Glutamatergic neuron (in vitro differentiated cells): Measurements from ENCODE around the gene GPR37L1. TPM values are rescaled to one million over a fixed set of nuclear protein-coding genes. Genes with fewer than 3 reads are reported as not detected.

Source experiments
- DNase-seq: peaks from one replicate; pipeline ENCODE4 v3.0.0; 2022
- H3K27ac Mint-ChIP-seq: one replicate; pipeline ENCODE4 v1.8.0; 2020; ENCODE audit warnings: mild to moderate bottlenecking, mixed read lengths, inconsistent platforms; ENCODE audit not compliant: unreplicated experiment
- H3K27me3 Mint-ChIP-seq: one replicate; pipeline ENCODE4 v1.8.0; 2020; ENCODE audit warnings: mild to moderate bottlenecking, moderate library complexity, mixed read lengths, inconsistent platforms; ENCODE audit not compliant: unreplicated experiment
- H3K36me3 Mint-ChIP-seq: one replicate; pipeline ENCODE4 v1.8.0; 2020; ENCODE audit warnings: mild to moderate bottlenecking, mixed read lengths, inconsistent platforms; ENCODE audit not compliant: unreplicated experiment
- H3K4me1 Mint-ChIP-seq: one replicate; pipeline ENCODE4 v1.8.0; 2020; ENCODE audit warnings: mild to moderate bottlenecking, low read depth, mixed read lengths, inconsistent platforms; ENCODE audit not compliant: unreplicated experiment
- H3K4me3 Mint-ChIP-seq: one replicate; pipeline ENCODE4 v1.8.0; 2020; ENCODE audit warnings: mild to moderate bottlenecking, mixed read lengths, inconsistent platforms; ENCODE audit not compliant: unreplicated experiment
- H3K9me3 Mint-ChIP-seq: one replicate; pipeline ENCODE4 v1.8.0; 2020; ENCODE audit warnings: mild to moderate bottlenecking, moderate library complexity, mixed read lengths, inconsistent platforms; ENCODE audit not compliant: unreplicated experiment
- total RNA-seq: library from RNA; stranded (reverse); fragmentation: NEBNext Ultra II Directional; extraction: Animal tissue kit (Norgen Biotek cat#: 25700); gene quantifications from one replicate; pipeline ENCODE4 v1.2.1, GENCODE V29; 2021; ENCODE audit not compliant: unreplicated experiment
- TF ChIP-seq, protein P1 (sequence below): fragments of 200-600 bp; sonication (generic); IDR thresholded peaks from one replicate; pipeline ENCODE4 v1.5.0; 2021; ENCODE audit not compliant: partially characterized antibody, unreplicated experiment

Gene GPR37L1
- total RNA-seq, 1 donor from 2014 or later: not detected

DNA sequence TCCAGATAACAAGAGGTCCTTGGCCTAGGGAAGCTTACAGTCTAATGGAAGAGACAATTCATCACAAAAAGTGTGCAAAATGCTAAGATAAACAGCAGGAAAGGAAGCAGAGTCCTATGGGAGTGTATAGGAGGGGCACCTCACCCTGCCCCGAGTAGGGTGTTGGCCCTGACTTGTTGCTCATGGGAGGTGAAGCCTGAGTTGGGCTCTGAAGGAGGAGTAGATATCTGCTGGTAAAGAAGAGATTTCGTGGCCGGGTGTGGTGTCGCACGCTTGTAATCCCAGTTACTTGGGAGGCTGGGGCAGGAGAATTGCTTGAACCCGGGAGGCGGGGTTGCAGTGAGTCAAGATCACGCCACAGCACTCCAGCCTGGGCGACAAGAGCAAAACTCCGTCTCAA lies 18.6 kb upstream of the GPR37L1 start:
- TF ChIP-seq, protein P1, sequence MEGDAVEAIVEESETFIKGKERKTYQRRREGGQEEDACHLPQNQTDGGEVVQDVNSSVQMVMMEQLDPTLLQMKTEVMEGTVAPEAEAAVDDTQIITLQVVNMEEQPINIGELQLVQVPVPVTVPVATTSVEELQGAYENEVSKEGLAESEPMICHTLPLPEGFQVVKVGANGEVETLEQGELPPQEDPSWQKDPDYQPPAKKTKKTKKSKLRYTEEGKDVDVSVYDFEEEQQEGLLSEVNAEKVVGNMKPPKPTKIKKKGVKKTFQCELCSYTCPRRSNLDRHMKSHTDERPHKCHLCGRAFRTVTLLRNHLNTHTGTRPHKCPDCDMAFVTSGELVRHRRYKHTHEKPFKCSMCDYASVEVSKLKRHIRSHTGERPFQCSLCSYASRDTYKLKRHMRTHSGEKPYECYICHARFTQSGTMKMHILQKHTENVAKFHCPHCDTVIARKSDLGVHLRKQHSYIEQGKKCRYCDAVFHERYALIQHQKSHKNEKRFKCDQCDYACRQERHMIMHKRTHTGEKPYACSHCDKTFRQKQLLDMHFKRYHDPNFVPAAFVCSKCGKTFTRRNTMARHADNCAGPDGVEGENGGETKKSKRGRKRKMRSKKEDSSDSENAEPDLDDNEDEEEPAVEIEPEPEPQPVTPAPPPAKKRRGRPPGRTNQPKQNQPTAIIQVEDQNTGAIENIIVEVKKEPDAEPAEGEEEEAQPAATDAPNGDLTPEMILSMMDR: no peak
- peaks cover 7% of the 10 kb centered on the region for H3K4me1 Mint-ChIP-seq
- no peak overlapping the region for H3K4me3 Mint-ChIP-seq
- no peak overlapping the region for H3K27ac Mint-ChIP-seq
- peaks cover 7% of the 10 kb centered on the region for H3K9me3 Mint-ChIP-seq
- H3K27me3 Mint-ChIP-seq: peaks cover 2% of the 10 kb centered on the region
- H3K36me3 Mint-ChIP-seq: no peaks in the 10 kb centered on the region
- DNase-seq: no peak

DNA sequence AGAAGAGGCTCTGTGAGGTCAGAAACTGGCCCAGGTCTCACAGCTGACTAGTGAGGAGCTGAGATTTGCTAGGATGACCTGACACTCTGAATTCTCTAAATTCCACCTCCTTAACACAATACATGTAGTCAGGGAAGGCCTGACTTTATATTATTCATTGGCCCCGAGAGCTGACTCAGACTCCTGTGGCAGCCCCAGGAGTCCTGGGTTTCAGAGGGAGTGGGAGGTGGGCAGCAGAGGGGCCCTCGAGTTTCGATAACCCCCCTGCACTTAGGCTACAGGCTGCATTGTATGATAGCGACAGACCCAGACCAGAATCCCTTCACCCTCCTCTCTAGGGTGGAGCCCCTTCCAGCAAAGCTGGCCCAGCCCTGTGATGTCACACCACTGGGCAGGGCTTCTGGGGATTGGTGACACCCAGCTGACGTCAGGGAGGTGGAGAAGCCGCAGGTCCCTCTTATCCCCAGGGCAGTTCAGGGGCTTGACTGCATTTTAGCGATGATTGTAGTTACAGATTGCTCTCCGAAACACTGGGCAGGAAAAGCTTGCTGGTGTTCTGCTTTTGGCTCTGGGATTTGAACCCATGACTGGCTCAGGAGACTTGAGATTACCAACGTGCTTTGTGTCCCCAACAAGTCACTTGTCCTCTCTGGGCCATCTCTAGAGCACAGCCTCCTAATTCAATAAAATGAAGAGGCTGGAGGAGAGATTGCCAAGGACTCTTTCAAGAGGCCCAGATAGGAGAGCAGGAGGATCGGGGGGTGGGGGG lies 17.0 kb upstream of the GPR37L1 start:
- Mint-ChIP-seq H3K4me3 (no peak overlapping the region), H3K27ac (no peak overlapping the region), H3K36me3 (no peaks in the 10 kb centered on the region), H3K27me3 (peaks cover 2% of the 10 kb centered on the region), H3K4me1 (peaks cover 7% of the 10 kb centered on the region), H3K9me3 (peaks cover 7% of the 10 kb centered on the region)
- peak; percentile 46 for DNase-seq
- TF ChIP-seq, protein P1: no peak

DNA sequence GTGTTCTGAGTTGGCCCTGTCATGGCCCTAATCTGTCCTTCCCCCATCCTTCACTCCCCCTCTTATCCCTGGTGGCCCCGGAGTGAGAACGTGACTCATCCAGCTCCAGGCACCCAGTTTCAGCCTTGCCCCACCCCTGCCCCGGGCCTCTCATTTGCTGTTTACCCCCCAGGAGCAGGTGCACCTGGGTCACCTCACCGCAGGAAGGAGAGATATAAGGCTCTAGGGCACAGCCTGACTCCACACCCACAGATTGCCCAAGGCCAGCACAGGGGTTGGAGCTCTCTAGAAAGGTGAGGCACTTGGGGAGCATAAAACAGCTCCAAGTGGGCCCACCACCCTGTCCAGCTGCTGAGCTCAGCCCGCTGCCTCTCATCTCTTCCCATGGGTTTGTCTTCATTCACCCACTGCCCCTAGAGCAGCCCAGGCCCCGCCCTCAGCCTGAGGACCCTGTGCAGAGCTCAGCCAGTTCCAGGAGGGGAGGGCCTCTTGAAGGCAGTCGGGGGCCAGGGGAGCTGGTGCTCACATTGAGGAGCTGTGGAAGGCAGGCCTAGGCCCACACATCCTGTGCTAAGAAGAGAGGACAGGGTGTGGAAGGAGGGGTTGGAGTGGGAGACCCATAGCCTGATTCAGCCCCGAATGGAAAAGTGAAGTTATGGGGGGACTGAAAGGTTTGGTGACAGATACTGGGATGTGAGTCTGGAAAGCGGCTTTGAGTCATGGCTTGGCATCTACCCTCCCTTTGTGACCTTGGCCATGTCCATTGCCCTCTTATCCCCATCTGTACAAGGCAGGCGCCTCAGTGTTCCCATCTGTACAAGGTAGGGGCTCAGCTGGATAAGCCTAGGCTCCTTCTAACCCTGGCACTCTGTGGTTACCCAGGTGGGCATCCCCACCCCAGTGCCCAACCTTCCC lies 16.1 kb upstream of the GPR37L1 start:
- H3K27ac Mint-ChIP-seq: no peak overlapping the region
- H3K4me1 Mint-ChIP-seq: peaks cover 6% of the 10 kb centered on the region
- no peak overlapping the region for H3K4me3 Mint-ChIP-seq
- no peak for DNase-seq
- H3K9me3 Mint-ChIP-seq: peaks cover 7% of the 10 kb centered on the region
- TF ChIP-seq, protein P1: no peak
- no peaks in the 10 kb centered on the region for H3K36me3 Mint-ChIP-seq
- no peaks in the 10 kb centered on the region for H3K27me3 Mint-ChIP-seq

DNA sequence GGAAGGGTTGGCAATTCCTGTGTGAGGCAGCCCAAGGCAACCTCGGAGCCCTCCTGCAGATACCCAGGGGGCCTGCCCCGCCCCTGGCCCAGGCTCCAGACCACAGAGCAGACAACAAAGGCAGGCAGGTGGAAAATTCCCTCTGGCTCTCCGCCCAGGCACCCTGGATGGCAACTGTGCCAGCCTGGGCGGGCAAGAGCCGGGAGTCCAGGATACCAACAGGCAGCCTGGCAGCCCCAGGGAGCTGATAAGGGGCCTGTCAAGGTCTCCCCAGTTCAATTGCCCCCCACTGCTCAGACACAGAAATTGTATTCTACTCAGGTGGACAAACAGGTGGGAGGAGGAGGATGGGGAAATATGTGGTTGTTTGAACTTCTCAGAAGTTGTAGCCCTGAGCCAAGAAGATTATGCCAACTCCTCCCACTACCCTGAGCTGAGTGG lies 15.4 kb upstream of the GPR37L1 start:
- TF ChIP-seq, protein P1: no peak
- peaks cover 6% of the 10 kb centered on the region for H3K4me1 Mint-ChIP-seq
- no peaks in the 10 kb centered on the region for H3K27me3 Mint-ChIP-seq
- no peak overlapping the region for H3K27ac Mint-ChIP-seq
- H3K36me3 Mint-ChIP-seq: no peaks in the 10 kb centered on the region
- DNase-seq: no peak
- H3K4me3 Mint-ChIP-seq: no peak overlapping the region
- H3K9me3 Mint-ChIP-seq: peaks cover 7% of the 10 kb centered on the region
